ENCODE measurements around the gene LAMB3. TPM values are rescaled to one million over a fixed set of nuclear protein-coding genes. Genes with fewer than 3 reads are reported as not detected.

LAMB3 gene
- total RNA-seq, 1 experiment from 2014 or later: 473 TPM

GRCh38 chr1:209586221-209586740 lies 65.9 kb downstream of the LAMB3 start:
- Histone ChIP-seq H3K27me3 (ENCODE audit: low read length) (no peaks in the 10 kb centered on the region), H3K4me3 (ENCODE audit: low read length) (peak overlapping the region; percentile 54; the same call in 1 of the 2 replicates), H3K9ac (ENCODE audit: low read length) (no peak overlapping the region), H3K4me2 (ENCODE audit: low read length) (peak overlapping the region; percentile 82), H3K79me2 (ENCODE audit: low read length) (no peaks in the 10 kb centered on the region), H3K27ac (ENCODE audit: low read length) (no peak overlapping the region), H3K9me2 (replicated peaks; ENCODE audit: low read length) (no peaks in the 10 kb centered on the region), H3K9me3 (ENCODE audit: low read length) (no peaks in the 10 kb centered on the region), H2AFZ (ENCODE audit: low read length) (peak overlapping the region; percentile 64; the same call in 1 of the 2 replicates), H4K20me1 (ENCODE audit: low read length) (no peaks in the 10 kb centered on the region), H3K4me1 (ENCODE audit: insufficient read depth, low read length) (peaks cover 47% of the 10 kb centered on the region), H3K36me3 (ENCODE audit: low read depth, low read length) (no peaks in the 10 kb centered on the region), H3F3A (ENCODE audit: low read length, unreplicated experiment) (no peaks in the 10 kb centered on the region)
- BruUV-seq (replicated peaks): no TSS peak
- DNase-seq: no peak
- intact Hi-C loops (cut with micrococcal nuclease): no loop called here
- ChIA-PET CTCF (interaction anchor here (0.8 to 1.3 kb wide), 2 partner anchors 17 to 20 kb away, joined by 3 read pairs; no protein-coding TSS in a partner anchor), POLR2A (ENCODE audit: unreplicated experiment) (interaction anchor here (0.7 kb wide), 1 partner anchor 49 kb away, joined by 6 read pairs; no protein-coding TSS in a partner anchor)
- ATAC-seq: no peak; the same call in 1 of the 2 replicates
- TF ChIP-seq, protein P1, sequence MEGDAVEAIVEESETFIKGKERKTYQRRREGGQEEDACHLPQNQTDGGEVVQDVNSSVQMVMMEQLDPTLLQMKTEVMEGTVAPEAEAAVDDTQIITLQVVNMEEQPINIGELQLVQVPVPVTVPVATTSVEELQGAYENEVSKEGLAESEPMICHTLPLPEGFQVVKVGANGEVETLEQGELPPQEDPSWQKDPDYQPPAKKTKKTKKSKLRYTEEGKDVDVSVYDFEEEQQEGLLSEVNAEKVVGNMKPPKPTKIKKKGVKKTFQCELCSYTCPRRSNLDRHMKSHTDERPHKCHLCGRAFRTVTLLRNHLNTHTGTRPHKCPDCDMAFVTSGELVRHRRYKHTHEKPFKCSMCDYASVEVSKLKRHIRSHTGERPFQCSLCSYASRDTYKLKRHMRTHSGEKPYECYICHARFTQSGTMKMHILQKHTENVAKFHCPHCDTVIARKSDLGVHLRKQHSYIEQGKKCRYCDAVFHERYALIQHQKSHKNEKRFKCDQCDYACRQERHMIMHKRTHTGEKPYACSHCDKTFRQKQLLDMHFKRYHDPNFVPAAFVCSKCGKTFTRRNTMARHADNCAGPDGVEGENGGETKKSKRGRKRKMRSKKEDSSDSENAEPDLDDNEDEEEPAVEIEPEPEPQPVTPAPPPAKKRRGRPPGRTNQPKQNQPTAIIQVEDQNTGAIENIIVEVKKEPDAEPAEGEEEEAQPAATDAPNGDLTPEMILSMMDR (conservative IDR thresholded peaks at IDR 0.05; ENCODE audit: low read depth, low read length): no peak
- TF ChIP-seq EZH2phosphoT487 (IDR thresholded peaks at IDR 0.05; ENCODE audit: borderline replicate concordance, low read length) (no peak), EZH2 (IDR thresholded peaks at IDR 0.05; ENCODE audit: low read length, unreplicated experiment) (no peak)

- no TSS peak for BruUV-seq (replicated peaks)
Measured at GRCh38 chr1:209585672-209586071, 66.6 kb downstream of the LAMB3 start.

More at GRCh38 chr1:209585672-209586071, 66.6 kb downstream of the LAMB3 start:
- no peak overlapping the region for H3K27ac ChIP-seq (ENCODE audit: low read length)
- H2AFZ ChIP-seq (ENCODE audit: low read length): peak overlapping the region; percentile 64
- CTCF ChIA-PET: interaction anchor here (0.8 to 1.3 kb wide), 2 partner anchors 16 to 20 kb away, joined by 3 read pairs; no protein-coding TSS in a partner anchor
- peak overlapping the region; percentile 82 for H3K4me2 ChIP-seq (ENCODE audit: low read length)
- intact Hi-C loops (cut with micrococcal nuclease): loop anchor here (1.0 kb wide), 1 partner anchor 17 kb away; no protein-coding TSS in a partner anchor
- peaks cover 47% of the 10 kb centered on the region for H3K4me1 ChIP-seq (ENCODE audit: insufficient read depth, low read length)
- no peaks in the 10 kb centered on the region for H4K20me1 ChIP-seq (ENCODE audit: low read length)
- peak; percentile 72 for ATAC-seq
- no peaks in the 10 kb centered on the region for H3K79me2 ChIP-seq (ENCODE audit: low read length)
- H3K4me3 ChIP-seq (ENCODE audit: low read length): peak overlapping the region; percentile 54
- H3K36me3 ChIP-seq (ENCODE audit: low read depth, low read length): no peaks in the 10 kb centered on the region
- H3K9me2 ChIP-seq (replicated peaks; ENCODE audit: low read length): no peaks in the 10 kb centered on the region
- no peak overlapping the region for H3K9ac ChIP-seq (ENCODE audit: low read length)
- peak; percentile 68 for DNase-seq
- no peaks in the 10 kb centered on the region for H3K27me3 ChIP-seq (ENCODE audit: low read length)
- TF ChIP-seq, protein P1 (conservative IDR thresholded peaks at IDR 0.05; ENCODE audit: low read depth, low read length): peak; percentile 47; the same call in 1 of the 2 replicates
- peak; percentile 91 for TF ChIP-seq EZH2phosphoT487 (IDR thresholded peaks at IDR 0.05; ENCODE audit: borderline replicate concordance, low read length)
- no peak for TF ChIP-seq EZH2 (IDR thresholded peaks at IDR 0.05; ENCODE audit: low read length, unreplicated experiment)
- H3F3A ChIP-seq (ENCODE audit: low read length, unreplicated experiment): no peaks in the 10 kb centered on the region
- H3K9me3 ChIP-seq (ENCODE audit: low read length): no peaks in the 10 kb centered on the region
- POLR2A ChIA-PET (ENCODE audit: unreplicated experiment): interaction anchor here (0.7 kb wide), 1 partner anchor 50 kb away, joined by 6 read pairs; no protein-coding TSS in a partner anchor

All from PC-3 (cell line).